GM19463 (cell line): ENCODE results near the gene B3GAT2.

ENCODE experiments used
- ATAC-seq: cut with Tn5 transposase; IDR thresholded peaks from one replicate; pipeline ENCODE4 v1.9.1; 2021; ENCODE audit warnings: mild to moderate bottlenecking, moderate library complexity; ENCODE audit not compliant: unreplicated experiment

Gene B3GAT2

GRCh38 chr6:70843328-70843918 lies 113.4 kb downstream of the B3GAT2 start:
- ATAC-seq, result no peak

- ATAC-seq, result no peak
These were observed 114.3 kb downstream of the B3GAT2 start for GRCh38 chr6:70842541-70842940.

- no peak for ATAC-seq
These were observed 115.7 kb downstream of the B3GAT2 start for GRCh38 chr6:70841112-70841511.

GRCh38 chr6:70839286-70840266 lies 117.3 kb downstream of the B3GAT2 start:
- peak; percentile 48 for ATAC-seq

DNA sequence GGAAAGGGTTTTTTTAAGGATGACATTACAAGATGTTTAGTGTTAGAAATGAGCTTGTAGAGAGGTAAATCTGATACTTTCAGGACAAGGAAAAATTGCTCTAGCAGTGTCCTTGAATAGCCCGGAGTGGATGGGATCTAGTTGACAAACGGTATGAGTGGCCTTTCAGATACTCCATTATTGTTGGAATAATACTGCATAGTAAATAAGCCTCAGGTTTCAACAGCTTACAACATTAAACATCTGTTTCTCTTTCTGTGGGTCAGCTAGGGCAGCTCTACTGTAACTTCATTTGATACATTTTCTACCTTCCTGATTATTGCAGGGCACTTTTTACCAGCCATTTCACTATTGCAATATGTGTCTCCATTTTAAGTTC lies 118.0 kb downstream of the B3GAT2 start:
- no peak for ATAC-seq

GRCh38 chr6:70834520-70834919 lies 122.3 kb downstream of the B3GAT2 start:
- no peak for ATAC-seq

- no peak for ATAC-seq
These were observed 125.4 kb downstream of the B3GAT2 start for GRCh38 chr6:70831427-70831826.

- no peak for ATAC-seq
These were observed 133.2 kb downstream of the B3GAT2 start for GRCh38 chr6:70823651-70824050.

DNA sequence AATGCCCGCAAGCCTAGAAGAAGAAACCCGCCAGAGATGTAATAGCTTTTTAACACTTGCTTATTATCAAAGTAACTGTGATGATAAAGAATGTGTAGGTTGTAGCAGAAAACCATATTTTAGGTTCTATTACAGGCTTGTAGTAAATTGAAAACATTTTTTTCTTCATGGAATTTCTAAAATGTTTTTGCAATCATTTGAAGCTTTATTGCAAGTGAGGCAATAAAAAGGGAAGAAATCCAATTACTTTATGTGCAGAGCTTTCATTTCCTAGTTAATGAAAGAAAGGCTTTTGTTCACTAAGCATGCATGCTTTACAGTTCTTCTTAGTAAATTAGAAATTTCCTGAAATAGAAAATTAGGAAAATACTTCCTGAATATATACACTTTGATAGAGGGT lies 135.1 kb downstream of the B3GAT2 start:
- no peak for ATAC-seq

DNA sequence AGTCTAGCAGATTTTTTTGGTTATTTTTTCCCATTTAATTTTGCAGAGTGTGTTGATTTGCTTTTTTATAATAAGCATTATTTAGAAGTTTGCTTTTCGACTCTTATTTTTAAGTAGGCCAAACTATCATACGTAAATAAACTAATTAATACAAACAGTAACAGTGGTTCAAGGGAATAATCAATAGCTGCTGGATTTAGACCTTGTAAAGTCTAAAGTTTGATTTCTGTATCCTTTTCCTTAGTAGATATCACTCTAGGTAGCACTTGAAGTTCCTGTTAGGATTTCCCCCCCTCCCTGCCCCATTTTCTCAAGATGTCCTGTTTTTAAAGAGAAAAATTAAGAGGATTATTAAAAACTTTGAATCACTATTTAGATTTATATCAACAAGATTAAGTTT lies 136.1 kb downstream of the B3GAT2 start:
- no peak for ATAC-seq

DNA sequence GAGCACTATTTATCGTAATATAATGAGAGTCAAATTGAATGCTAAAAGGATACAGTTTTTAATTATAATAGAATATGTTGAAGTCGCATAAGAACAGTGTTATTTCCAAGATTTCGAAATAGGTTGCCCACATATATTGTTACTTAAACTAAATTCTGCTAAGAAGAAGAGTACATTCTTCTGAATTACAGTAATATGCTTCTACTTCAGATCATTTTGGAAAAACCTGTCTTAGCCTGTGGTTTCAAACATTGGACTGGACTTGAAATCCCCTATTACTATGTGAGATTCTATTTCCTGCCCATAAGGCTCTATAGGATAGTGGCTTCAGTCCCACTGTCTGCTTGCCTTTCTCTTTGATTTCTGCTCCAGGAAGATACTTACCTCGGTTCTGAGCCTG lies 137.2 kb downstream of the B3GAT2 start:
- ATAC-seq, result no peak

GRCh38 chr6:70813885-70814284 lies 143.0 kb downstream of the B3GAT2 start:
- ATAC-seq, result no peak

DNA sequence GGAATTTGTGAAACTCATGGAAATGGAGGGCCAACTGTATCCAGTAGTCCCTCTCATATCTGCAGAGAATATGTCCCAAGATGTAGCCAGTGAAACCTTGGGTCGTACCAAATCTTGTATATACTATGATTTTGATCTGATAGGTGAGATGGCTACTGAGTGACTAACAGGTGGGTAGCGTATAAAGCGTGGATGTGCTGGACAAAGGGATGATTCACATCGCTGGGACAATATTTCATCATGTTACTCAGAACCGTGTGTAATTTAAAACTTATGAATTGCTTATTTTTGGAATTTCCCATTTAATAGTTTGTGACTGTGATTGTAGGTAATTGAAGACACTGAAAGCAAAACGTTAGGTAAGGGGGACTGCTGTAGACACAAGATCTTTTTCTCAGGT lies 145.1 kb downstream of the B3GAT2 start:
- ATAC-seq, result no peak
